HUES64 (cell line): Measurements from ENCODE around the gene FFAR4. TPM values are rescaled to one million over a fixed set of nuclear protein-coding genes. Genes with fewer than 3 reads are reported as not detected.
"Not testable (repeated sequence)": the region's sequence is repeated elsewhere in the genome, so short reads cannot be mapped to it uniquely, and the experiment has no call there.

Experiments used
- H3K27ac ChIP-seq: 2 replicates; pipeline ENCODE4 v1.7.0; 2013; ENCODE audit warnings: low read depth, low read length, inconsistent platforms
- H3K27me3 ChIP-seq: 2 replicates; pipeline ENCODE4 v1.6.1; 2013; ENCODE audit warnings: mild to moderate bottlenecking, low read length; ENCODE audit not compliant: insufficient read depth
- H3K36me3 ChIP-seq: 2 replicates; pipeline ENCODE4 v1.6.1; 2013; ENCODE audit warnings: mild to moderate bottlenecking, low read length; ENCODE audit not compliant: insufficient read depth
- H3K4me1 ChIP-seq: 2 replicates; pipeline ENCODE4 v1.6.1; 2013; ENCODE audit warnings: mild to moderate bottlenecking, low read length, moderate library complexity; ENCODE audit not compliant: insufficient read depth
- H3K4me3 ChIP-seq: 2 replicates; pipeline ENCODE4 v1.5.1; 2013; ENCODE audit warnings: mild to moderate bottlenecking, low read length, moderate library complexity
- H3K9ac ChIP-seq: 2 replicates; pipeline ENCODE4 v1.6.1; 2013; ENCODE audit warnings: mild to moderate bottlenecking, low read depth, low read length
- H3K9me3 ChIP-seq: 2 replicates; pipeline ENCODE4 v1.6.1; 2013; ENCODE audit warnings: low read depth, low read length; ENCODE audit not compliant: insufficient read depth
- WGBS: fragments of 150-250, 120-280 bp; methylation state at CpG from one replicate; pipeline ENCODE4 v1.1.7; 2013; ENCODE audit warnings: missing lambda C conversion rate; 5-methylcytosine and 5-hydroxymethylcytosine counted together
- polyA plus RNA-seq, 2 experiments: library from polyadenylated mRNA; stranded (reverse); fragments of 50-300 nt; gene quantifications; one replicate each; pipeline ENCODE4 v1.2.3, GENCODE V29; 2013

FFAR4 gene
- 0.05 TPM for polyA plus RNA-seq (2013, experiment 1 of 2)
- polyA plus RNA-seq (2013, experiment 2 of 2) = not detected

DNA sequence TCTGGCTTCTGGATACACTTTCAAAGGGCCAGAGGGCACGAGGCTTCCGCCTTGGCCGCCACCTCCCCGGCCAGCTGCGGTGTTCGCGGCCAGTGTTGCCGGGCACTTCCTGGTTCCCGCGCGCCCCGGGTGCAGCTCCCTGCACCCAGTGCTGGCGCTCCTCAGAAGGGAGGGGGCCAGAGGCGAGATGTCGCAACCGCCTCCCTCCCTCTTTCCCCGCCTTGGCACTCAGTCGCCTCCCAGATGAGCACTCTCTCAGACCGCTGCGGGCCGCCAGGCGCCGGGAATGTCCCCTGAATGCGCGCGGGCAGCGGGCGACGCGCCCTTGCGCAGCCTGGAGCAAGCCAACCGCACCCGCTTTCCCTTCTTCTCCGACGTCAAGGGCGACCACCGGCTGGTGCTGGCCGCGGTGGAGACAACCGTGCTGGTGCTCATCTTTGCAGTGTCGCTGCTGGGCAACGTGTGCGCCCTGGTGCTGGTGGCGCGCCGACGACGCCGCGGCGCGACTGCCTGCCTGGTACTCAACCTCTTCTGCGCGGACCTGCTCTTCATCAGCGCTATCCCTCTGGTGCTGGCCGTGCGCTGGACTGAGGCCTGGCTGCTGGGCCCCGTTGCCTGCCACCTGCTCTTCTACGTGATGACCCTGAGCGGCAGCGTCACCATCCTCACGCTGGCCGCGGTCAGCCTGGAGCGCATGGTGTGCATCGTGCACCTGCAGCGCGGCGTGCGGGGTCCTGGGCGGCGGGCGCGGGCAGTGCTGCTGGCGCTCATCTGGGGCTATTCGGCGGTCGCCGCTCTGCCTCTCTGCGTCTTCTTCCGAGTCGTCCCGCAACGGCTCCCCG, at the start of gene FFAR4:
TSS of gene FFAR4 (plus strand) at position 231 of the 842 bp plus-strand sequence. CDS start at position 287, 56 bp downstream.
- under 1% methylated on average over 85 of the region's 85 CpGs for WGBS
- Histone ChIP-seq H3K36me3 (no peaks in the 10 kb centered on the region), H3K9me3 (no peaks in the 10 kb centered on the region), H3K27me3 (peaks cover 90% of the 10 kb centered on the region), H3K4me3 (peak within 1 kb of the TSS; percentile 53), H3K27ac (no peak within 1 kb of the TSS), H3K9ac (0 out of 2 replicates have a peak within 1 kb of the TSS, but pooled peaks have one; percentile 18), H3K4me1 (no peaks in the 10 kb centered on the region; the same call in 1 of the 2 replicates)

- peaks cover 24% of the 10 kb centered on the region for H3K9me3 ChIP-seq
- peaks cover 79% of the 10 kb centered on the region for H3K36me3 ChIP-seq
- no peak overlapping the region for H3K9ac ChIP-seq
- H3K27ac ChIP-seq = no peak overlapping the region
- no peaks in the 10 kb centered on the region for H3K27me3 ChIP-seq
- no peaks in the 10 kb centered on the region for H3K4me1 ChIP-seq
- WGBS = 96% methylated on average over 4 of the region's 4 CpGs
- H3K4me3 ChIP-seq = no peak overlapping the region
These were observed 47.9 kb upstream of the FFAR4 start for GRCh38 chr10:93518531-93518930.

- no peaks in the 10 kb centered on the region for H3K4me1 ChIP-seq
- no peaks in the 10 kb centered on the region for H3K36me3 ChIP-seq
- H3K9me3 ChIP-seq = no peaks in the 10 kb centered on the region
- no peak overlapping the region for H3K9ac ChIP-seq
- no peak overlapping the region for H3K27ac ChIP-seq
- WGBS = 88% methylated on average over 5 of the region's 5 CpGs
- no peak overlapping the region for H3K4me3 ChIP-seq
- H3K27me3 ChIP-seq = no peaks in the 10 kb centered on the region
These were observed 31.2 kb upstream of the FFAR4 start for GRCh38 chr10:93535293-93535692.

DNA sequence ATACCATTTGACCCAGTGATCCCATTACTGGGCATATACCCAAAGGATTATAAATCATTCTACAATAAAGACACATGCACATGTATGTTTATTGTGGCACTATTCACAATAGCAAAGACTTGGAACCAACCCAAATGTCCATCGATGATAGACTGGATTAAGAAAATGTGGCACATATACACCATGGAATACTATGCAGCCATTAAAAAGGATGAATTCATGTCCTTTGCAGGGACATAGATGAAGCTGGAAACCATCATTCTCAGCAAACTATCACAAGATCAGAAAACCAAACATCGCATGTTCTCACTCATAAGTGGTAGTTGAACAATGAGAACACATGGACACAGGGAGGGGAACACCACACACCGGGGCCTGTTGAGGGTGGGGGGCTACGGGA, 25.6 kb upstream of the FFAR4 start:
- H3K4me1 ChIP-seq, H3K27ac ChIP-seq, H3K27me3 ChIP-seq, H3K9me3 ChIP-seq, H3K4me3 ChIP-seq, H3K36me3 ChIP-seq, H3K9ac ChIP-seq: not testable (repeated sequence)
- 98% methylated on average over 3 of the region's 4 CpGs for WGBS

GRCh38 chr10:93541402-93542357, 24.8 kb upstream of the FFAR4 start:
- 68% methylated on average over 23 of the region's 23 CpGs for WGBS
- no peak overlapping the region for H3K9ac ChIP-seq
- no peaks in the 10 kb centered on the region for H3K36me3 ChIP-seq
- no peak overlapping the region for H3K27ac ChIP-seq
- H3K9me3 ChIP-seq = no peaks in the 10 kb centered on the region
- H3K27me3 ChIP-seq = no peaks in the 10 kb centered on the region
- peak overlapping the region; percentile 29 for H3K4me3 ChIP-seq
- H3K4me1 ChIP-seq = no peaks in the 10 kb centered on the region

GRCh38 chr10:93542358-93542791, 24.1 kb upstream of the FFAR4 start:
- no peak overlapping the region for H3K27ac ChIP-seq
- WGBS = 70% methylated on average over 10 of the region's 10 CpGs
- no peaks in the 10 kb centered on the region for H3K27me3 ChIP-seq
- no peaks in the 10 kb centered on the region for H3K4me1 ChIP-seq
- no peaks in the 10 kb centered on the region for H3K36me3 ChIP-seq
- no peaks in the 10 kb centered on the region for H3K9me3 ChIP-seq
- peak overlapping the region; percentile 29 for H3K4me3 ChIP-seq
- no peak overlapping the region for H3K9ac ChIP-seq

GRCh38 chr10:93546995-93547394, 19.5 kb upstream of the FFAR4 start:
- not testable (repeated sequence) for H3K9me3 ChIP-seq, H3K4me1 ChIP-seq, H3K4me3 ChIP-seq, H3K36me3 ChIP-seq, H3K9ac ChIP-seq, H3K27me3 ChIP-seq, H3K27ac ChIP-seq
- WGBS = 92% methylated on average over 6 of the region's 8 CpGs

DNA sequence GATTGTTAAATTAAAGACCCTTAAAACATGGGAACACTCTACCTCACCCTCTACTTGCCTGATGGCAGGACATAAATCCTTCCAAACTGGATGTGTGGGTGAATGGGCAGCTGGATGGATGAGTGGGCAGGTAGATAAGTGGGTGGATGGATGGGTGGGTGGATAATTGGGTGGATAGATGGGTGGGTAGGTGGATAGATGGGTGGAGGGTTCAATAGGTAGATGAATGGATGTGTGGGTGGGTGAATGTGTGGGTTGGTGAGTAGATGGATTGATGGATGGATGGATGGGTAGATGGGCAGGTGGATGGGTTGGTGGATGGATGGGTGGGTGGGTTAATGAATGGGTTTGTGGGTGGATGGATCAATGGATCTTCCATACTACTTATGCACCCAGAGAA, 18.9 kb upstream of the FFAR4 start:
- Histone ChIP-seq H3K27ac (no peak overlapping the region), H3K4me1 (no peaks in the 10 kb centered on the region), H3K9me3 (no peaks in the 10 kb centered on the region), H3K4me3 (no peak overlapping the region), H3K27me3 (no peaks in the 10 kb centered on the region), H3K9ac (no peak overlapping the region), H3K36me3 (no peaks in the 10 kb centered on the region)

DNA sequence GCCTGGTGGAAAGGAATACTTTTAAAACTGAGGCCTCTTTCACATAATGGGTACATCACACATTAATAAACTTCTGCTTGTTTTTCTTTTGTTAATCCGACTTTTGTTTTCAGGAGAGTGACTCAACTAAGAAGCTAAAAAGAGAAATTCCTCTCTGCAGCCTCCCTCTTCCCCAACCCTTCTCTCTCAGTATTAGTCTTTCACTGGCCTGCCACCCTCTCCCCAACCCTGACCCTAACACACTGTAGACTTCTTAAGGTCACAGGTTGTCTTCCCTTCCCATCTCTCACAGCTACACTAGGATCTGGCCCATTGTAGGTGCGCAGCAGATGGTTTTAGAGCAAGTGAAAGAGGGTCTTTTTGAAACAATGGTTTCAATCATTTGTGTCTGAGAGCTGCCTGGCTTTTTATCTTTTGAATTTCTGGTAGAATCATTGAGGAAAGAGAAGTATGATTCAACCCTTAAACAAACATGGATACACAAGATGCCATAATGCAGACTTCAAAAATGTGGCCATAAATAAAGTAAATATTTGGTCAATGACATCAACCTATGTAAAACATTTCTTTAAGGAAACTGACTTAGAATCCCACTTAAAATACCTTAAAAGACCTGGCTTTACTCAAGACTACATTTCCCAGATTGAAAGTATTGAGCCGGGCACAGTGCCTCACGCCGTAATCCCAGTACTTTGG, 17.9 kb upstream of the FFAR4 start:
- Histone ChIP-seq H3K27me3 (no peaks in the 10 kb centered on the region), H3K4me1 (no peaks in the 10 kb centered on the region), H3K27ac (no peak overlapping the region), H3K9ac (no peak overlapping the region), H3K9me3 (no peaks in the 10 kb centered on the region), H3K4me3 (no peak overlapping the region), H3K36me3 (no peaks in the 10 kb centered on the region)
- WGBS = 91% methylated on average over 5 of the region's 5 CpGs

GRCh38 chr10:93550606-93551005, 15.9 kb upstream of the FFAR4 start:
- no peak overlapping the region for H3K9ac ChIP-seq
- 96% methylated on average over 4 of the region's 4 CpGs for WGBS
- no peak overlapping the region for H3K4me3 ChIP-seq

More at GRCh38 chr10:93550606-93551005, 15.9 kb upstream of the FFAR4 start:
- Histone ChIP-seq H3K9me3 (no peaks in the 10 kb centered on the region), H3K4me1 (peaks cover 6% of the 10 kb centered on the region), H3K27me3 (no peaks in the 10 kb centered on the region), H3K36me3 (no peaks in the 10 kb centered on the region), H3K27ac (no peak overlapping the region)
